ENCODE results near the gene PRSS56. TPM values are rescaled to one million over a fixed set of nuclear protein-coding genes. Genes with fewer than 3 reads are reported as not detected.

PRSS56 gene
- total and polyA plus RNA-seq, 2 of the 13 experiments (the other 11 are each of a cell fraction or from before 2014, with no cell fraction given), result not detected

DNA sequence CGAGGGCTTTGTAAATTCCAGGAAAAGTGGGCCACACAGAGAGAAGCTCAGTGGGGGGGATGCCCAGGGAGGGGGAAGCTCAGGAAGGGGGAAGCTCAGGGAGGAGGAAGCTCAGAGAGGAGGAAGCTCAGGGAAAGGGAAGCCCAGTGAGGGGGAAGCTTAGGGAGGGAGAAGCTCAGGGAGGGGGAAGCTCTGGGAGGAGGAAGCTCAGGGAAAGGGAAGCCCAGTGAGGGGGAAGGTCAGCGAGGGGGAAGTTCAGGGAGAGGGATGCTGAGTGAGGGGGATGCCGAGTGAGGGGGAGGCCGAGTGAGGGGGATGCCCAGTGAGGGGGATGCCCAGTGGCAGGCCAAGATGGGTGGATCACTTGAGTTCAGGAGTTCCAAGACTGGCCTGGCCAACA lies 18.5 kb downstream of the PRSS56 start:
- Histone ChIP-seq H3K36me3 (replicated peaks in 1 of 2; ENCODE audit: control insufficient read depth in 1 of 2, insufficient read depth in 2 of 2, low read length in 2 of 2) (no peaks in the 10 kb centered on the region), H3K27ac (ENCODE audit: extremely low read length, insufficient read depth, low read length) (no peak overlapping the region), H3K4me3 (replicated peaks in 1 of 3; ENCODE audit: insufficient read depth in 1 of 3, low read depth in 2 of 3, low read length in 3 of 3) (no peak overlapping the region), H3K4me1 (ENCODE audit: insufficient read depth, low read length) (0 out of 2 replicates have a peak, but pooled peaks cover 6% of the 10 kb centered on the region), H3K9ac (ENCODE audit: insufficient read depth, low read depth, low read length) (no peak overlapping the region), H4K20me1 (ENCODE audit: insufficient read depth, low read length) (no peaks in the 10 kb centered on the region; the same call in 1 of the 2 replicates), H2AFZ (ENCODE audit: low read length) (no peak overlapping the region), H3K27me3 (ENCODE audit: control insufficient read depth in 1 of 2, insufficient read depth in 2 of 2, low read length in 2 of 2) (peaks cover 0 to 12% of the 10 kb centered on the region in 2 experiments; a peak in 2 of 5 replicates), H3K9me3 (ENCODE audit: low read length) (peaks cover 7% of the 10 kb centered on the region), H3K79me2 (ENCODE audit: insufficient read depth, low read length) (no peaks in the 10 kb centered on the region), H3K4me2 (ENCODE audit: low read depth, low read length) (no peak overlapping the region)
- WGBS (ENCODE audit: low lambda C conversion rate), result 4% methylated on average over 4 of the region's 4 CpGs
- FAIRE-seq (no peak), DNase-seq (ENCODE audit: low spot score) (no peak), ATAC-seq (no peak)
- POLR2A ChIA-PET, result interaction anchor here (1.2 kb wide), 1 partner anchor 12 kb away, joined by 7 read pairs; the partner anchor contains the start of genes EIF4E2 and TIGD1
- BruUV-seq (replicated peaks), result no TSS peak
- CTCF ChIA-PET (ENCODE audit: low intra/inter-chr PET ratio, low total read pairs), result no interaction called here
- intact Hi-C loops (cut with micrococcal nuclease; ENCODE audit: unreplicated experiment) (no loop called here), in situ Hi-C loops (cut with HindIII; ENCODE audit: extremely low pct_ligation_motif_present, low pct_unique_long_range_greater_than_20kb) (no loop called here)
- TF ChIP-seq ZNF644 (CRISPR knock-in tag; IDR thresholded peaks at IDR 0.05; ENCODE audit: low read depth), result no peak
- no peak for TF ChIP-seq JUND (CRISPR knock-in tag; IDR thresholded peaks at IDR 0.05)
- no peak for TF ChIP-seq ZNF33B (CRISPR knock-in tag; IDR thresholded peaks at IDR 0.05)
- no peak for TF ChIP-seq PAX8 (CRISPR knock-in tag; IDR thresholded peaks at IDR 0.05; ENCODE audit: borderline replicate concordance)
- TF ChIP-seq, protein P1, sequence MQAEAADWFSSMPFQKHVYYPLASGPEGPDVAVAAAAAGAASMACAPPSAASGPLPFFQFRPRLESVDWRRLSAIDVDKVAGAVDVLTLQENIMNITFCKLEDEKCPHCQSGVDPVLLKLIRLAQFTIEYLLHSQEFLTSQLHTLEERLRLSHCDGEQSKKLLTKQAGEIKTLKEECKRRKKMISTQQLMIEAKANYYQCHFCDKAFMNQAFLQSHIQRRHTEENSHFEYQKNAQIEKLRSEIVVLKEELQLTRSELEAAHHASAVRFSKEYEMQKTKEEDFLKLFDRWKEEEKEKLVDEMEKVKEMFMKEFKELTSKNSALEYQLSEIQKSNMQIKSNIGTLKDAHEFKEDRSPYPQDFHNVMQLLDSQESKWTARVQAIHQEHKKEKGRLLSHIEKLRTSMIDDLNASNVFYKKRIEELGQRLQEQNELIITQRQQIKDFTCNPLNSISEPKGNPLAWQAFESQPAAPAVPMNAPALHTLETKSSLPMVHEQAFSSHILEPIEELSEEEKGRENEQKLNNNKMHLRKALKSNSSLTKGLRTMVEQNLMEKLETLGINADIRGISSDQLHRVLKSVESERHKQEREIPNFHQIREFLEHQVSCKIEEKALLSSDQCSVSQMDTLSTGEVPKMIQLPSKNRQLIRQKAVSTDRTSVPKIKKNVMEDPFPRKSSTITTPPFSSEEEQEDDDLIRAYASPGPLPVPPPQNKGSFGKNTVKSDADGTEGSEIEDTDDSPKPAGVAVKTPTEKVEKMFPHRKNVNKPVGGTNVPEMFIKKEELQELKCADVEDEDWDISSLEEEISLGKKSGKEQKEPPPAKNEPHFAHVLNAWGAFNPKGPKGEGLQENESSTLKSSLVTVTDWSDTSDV (CRISPR knock-in tag; IDR thresholded peaks at IDR 0.05), result no peak
- TF ChIP-seq LBX2 (CRISPR knock-in tag; IDR thresholded peaks at IDR 0.05; ENCODE audit: borderline replicate concordance), result no peak
- TF ChIP-seq ISL2 (CRISPR knock-in tag; IDR thresholded peaks at IDR 0.05), result no peak
- no peak for TF ChIP-seq TCF7L2 (IDR thresholded peaks at IDR 0.05; ENCODE audit: low read depth, low read length)
- no peak for TF ChIP-seq ZNF766 (CRISPR knock-in tag; IDR thresholded peaks at IDR 0.05; ENCODE audit: borderline replicate concordance)
- no peak for TF ChIP-seq NFE2L2 (IDR thresholded peaks at IDR 0.05; ENCODE audit: low read length)
- no peak for TF ChIP-seq YY1 (IDR thresholded peaks at IDR 0.05; ENCODE audit: insufficient read depth, insufficient replicate concordance, low read depth, low read length)
- TF ChIP-seq ZNF251 (CRISPR knock-in tag; IDR thresholded peaks at IDR 0.05), result no peak

Data from HepG2 (cell line).